Measurements from ENCODE around the gene MARCO. TPM values are rescaled to one million over a fixed set of nuclear protein-coding genes. Genes with fewer than 3 reads are reported as not detected.

The MARCO gene
- total RNA-seq, 1 experiment from 2014 or later: not detected

DNA sequence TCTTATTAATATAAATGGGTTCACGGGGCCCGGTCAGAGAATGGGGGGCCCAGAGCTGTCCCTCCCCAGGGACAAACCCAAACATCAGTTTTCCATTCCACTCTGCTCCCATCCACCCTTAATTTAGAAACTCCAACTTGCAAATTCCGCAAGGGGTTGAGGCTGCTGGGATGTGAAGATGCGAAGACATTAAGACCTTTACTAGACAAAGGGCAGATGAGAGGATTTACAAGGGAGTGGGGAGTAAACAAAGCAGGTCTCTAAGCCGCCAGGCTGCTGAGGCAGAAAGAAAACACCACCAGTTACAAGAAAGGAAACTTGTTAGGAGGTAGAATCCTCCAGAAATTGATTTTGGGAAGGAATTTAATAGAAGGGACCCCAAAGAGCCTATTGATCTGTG lies 33.1 kb downstream of the MARCO start:
- Histone ChIP-seq H2BK120ac (ENCODE audit: low read depth, low read length, poor library complexity, severe bottlenecking) (no peak overlapping the region), H3K23me2 (ENCODE audit: insufficient read length, low read depth, low read length, poor library complexity, severe bottlenecking) (no peaks in the 10 kb centered on the region), H3K14ac (ENCODE audit: insufficient read depth, low read length) (no peak overlapping the region), H2BK12ac (ENCODE audit: insufficient read length, low read depth, low read length) (no peak overlapping the region), H3K23ac (ENCODE audit: insufficient read length, low read depth, low read length) (no peak overlapping the region), H2BK15ac (ENCODE audit: low read depth, low read length) (no peak overlapping the region), H2BK5ac (ENCODE audit: insufficient read length, low read length) (no peak overlapping the region), H3K4me2 (ENCODE audit: insufficient read depth, insufficient read length, low read length) (no peak overlapping the region), H3K27me3 (ENCODE audit: insufficient read depth, low read length) (no peaks in the 10 kb centered on the region; the same call in 1 of the 2 replicates), H3K79me2 (ENCODE audit: insufficient read depth, low read length) (no peaks in the 10 kb centered on the region), H2AK5ac (ENCODE audit: insufficient read length, low read length) (no peak overlapping the region), H4K91ac (ENCODE audit: insufficient read length, low read depth, low read length) (no peak overlapping the region), H3K18ac (ENCODE audit: insufficient read length, low read depth, low read length) (no peak overlapping the region), H3K56ac (ENCODE audit: insufficient read length, low read depth, low read length) (no peak overlapping the region), H4K20me1 (ENCODE audit: control insufficient read depth, insufficient read depth, insufficient read length) (no peaks in the 10 kb centered on the region), H3K9me3 (ENCODE audit: control insufficient read depth, low read depth, low read length) (no peaks in the 10 kb centered on the region), H3K79me1 (ENCODE audit: insufficient read depth, low read depth, low read length, poor library complexity, severe bottlenecking) (no peaks in the 10 kb centered on the region), H3K4me1 (ENCODE audit: insufficient read depth, low read length) (no peaks in the 10 kb centered on the region), H3K9ac (ENCODE audit: extremely low read depth, insufficient read length, low read length) (no peak overlapping the region), H3K27ac (ENCODE audit: insufficient read length, low read depth, low read length) (no peak overlapping the region), H4K5ac (ENCODE audit: insufficient read length, low read depth, low read length) (no peak overlapping the region), H4K8ac (replicated peaks; ENCODE audit: insufficient read length, low read depth, low read length) (no peak overlapping the region), H3K4ac (ENCODE audit: low read depth, low read length) (no peak overlapping the region), H3T11ph (ENCODE audit: low read length) (no peak overlapping the region), H2BK20ac (ENCODE audit: low read depth, low read length, poor library complexity, severe bottlenecking) (no peak overlapping the region), H2AFZ (ENCODE audit: low read length) (no peak overlapping the region)
- Mint-ChIP-seq H3K9me3 (peaks cover 3 to 11% of the 10 kb centered on the region in 2 experiments; a peak in 3 of 5 replicates), H3K4me3 (no peak overlapping the region), H3K27me3 (ENCODE audit: low read depth) (peaks cover 93% of the 10 kb centered on the region), H3K36me3 (ENCODE audit: insufficient read depth in 1 of 3, low read depth in 3 of 3) (no peaks in the 10 kb centered on the region), H3K4me1 (peaks cover 6 to 7% of the 10 kb centered on the region in 2 experiments), H3K27ac (no peak overlapping the region)
- TF ChIP-seq, protein P1, sequence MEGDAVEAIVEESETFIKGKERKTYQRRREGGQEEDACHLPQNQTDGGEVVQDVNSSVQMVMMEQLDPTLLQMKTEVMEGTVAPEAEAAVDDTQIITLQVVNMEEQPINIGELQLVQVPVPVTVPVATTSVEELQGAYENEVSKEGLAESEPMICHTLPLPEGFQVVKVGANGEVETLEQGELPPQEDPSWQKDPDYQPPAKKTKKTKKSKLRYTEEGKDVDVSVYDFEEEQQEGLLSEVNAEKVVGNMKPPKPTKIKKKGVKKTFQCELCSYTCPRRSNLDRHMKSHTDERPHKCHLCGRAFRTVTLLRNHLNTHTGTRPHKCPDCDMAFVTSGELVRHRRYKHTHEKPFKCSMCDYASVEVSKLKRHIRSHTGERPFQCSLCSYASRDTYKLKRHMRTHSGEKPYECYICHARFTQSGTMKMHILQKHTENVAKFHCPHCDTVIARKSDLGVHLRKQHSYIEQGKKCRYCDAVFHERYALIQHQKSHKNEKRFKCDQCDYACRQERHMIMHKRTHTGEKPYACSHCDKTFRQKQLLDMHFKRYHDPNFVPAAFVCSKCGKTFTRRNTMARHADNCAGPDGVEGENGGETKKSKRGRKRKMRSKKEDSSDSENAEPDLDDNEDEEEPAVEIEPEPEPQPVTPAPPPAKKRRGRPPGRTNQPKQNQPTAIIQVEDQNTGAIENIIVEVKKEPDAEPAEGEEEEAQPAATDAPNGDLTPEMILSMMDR (conservative IDR thresholded peaks at IDR 0.05): no peak
- DNase-seq: no peak
- no CpG with 5 or more reads among the region's 5 CpGs for WGBS (ENCODE audit: extremely low coverage, insufficient read length, low lambda C conversion rate)
